ENCODE results near the gene SCN8A. TPM values are rescaled to one million over a fixed set of nuclear protein-coding genes. Genes with fewer than 3 reads are reported as not detected.

SCN8A gene
- total RNA-seq, 8 experiments from 2014 or later: 4.5 to 35.3 (median 14.4) TPM

DNA sequence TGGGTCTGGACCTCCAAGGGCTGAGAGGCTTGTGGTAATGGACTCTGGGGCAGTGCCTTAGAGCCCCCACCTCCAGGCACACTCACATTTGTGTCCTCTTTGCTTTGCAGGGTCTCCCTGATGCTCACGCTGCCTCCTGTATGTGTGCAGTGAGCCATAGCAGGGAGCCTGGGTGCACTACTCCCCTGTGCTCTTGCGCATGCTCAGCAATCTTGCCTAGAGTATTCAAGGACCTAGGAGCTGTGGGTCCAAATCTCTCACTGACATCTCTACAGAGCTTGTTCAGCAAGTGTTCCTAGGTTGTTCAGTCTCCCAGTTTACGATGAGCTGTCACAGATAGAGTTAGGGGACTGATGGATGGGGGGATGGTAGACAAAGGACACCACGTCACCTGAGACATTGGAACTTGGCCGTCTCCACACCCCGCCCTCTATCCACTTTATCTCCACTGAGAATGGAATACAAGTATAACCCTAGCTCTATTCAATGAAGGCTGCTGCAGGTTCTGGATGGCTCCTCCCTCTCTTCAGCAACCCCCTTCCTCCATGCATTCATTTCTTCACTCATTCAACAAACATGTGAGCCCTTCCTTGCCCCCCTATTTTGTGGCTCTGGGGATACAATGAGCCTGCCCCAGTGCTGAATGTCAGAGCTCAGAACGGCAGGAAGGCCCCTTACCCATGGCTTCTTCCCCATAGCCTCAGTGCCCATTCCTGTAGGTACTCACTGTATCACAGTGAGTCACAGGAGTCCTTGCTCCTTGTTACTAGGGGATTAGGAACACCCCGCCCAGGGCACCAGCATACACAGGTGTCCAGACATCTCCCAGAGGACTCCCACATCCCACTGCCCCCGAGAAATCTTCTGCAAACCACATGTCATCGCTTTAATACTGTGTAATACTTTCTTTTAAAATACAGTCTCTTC, 226.3 kb downstream of the SCN8A start:
- in situ Hi-C loops (cut with MboI; ENCODE audit: low pct_unique_long_range_greater_than_20kb in 2 of 9, low sequenced_read_pairs in 9 of 9, unreplicated experiment in 9 of 9): loop anchor here in 2 of 9 experiments (25.0 kb wide), 2 partner anchors 280 to 405 kb away; partner anchors contain the start of gene SLC4A8 (in 1 of the 2)
- no peak for ATAC-seq (replicated peaks in 6 of 8)
- no peak overlapping the region for H3K27ac ChIP-seq
- H3K4me3 ChIP-seq: no peak overlapping the region
- WGBS, 10 experiments: 40 to 100% (median 83%) methylated on average over 1 to 6 of the region's 10 CpGs; no CpG with 5 or more reads in 1 of the 10 experiments
- peaks cover 0 to 2% of the 10 kb centered on the region in 2 donors for H3K4me1 ChIP-seq (replicated peaks in 1 of 2)

DNA sequence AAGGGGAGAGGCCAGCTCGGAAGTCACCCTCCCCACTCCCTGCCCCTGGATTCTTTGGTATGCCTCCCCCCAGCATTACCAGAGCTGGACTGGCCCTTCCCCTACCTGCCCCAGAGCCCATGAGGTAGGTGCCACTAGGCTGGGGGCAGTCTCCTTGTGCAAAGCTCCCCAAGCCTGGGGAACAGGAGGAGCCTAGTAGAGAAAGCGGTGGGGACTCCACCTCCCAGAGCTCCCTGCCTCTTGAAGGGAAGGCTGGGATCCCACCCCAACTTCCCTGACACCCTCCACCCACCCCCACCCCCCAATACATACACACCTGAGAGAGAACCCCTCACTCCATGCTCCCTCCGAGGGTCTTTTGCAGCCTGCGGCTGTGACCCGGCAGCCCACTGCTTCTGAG, 227.1 kb downstream of the SCN8A start:
- H3K4me1 ChIP-seq (replicated peaks in 1 of 2): peaks cover 0 to 2% of the 10 kb centered on the region in 2 donors
- no peak for ATAC-seq (replicated peaks in 6 of 8)
- no peak overlapping the region for H3K4me3 ChIP-seq
- in situ Hi-C loops (cut with MboI; ENCODE audit: low pct_unique_long_range_greater_than_20kb in 2 of 9, low sequenced_read_pairs in 9 of 9, unreplicated experiment in 9 of 9): loop anchor here in 2 of 9 experiments (25.0 kb wide), 2 partner anchors 281 to 406 kb away; partner anchors contain the start of gene SLC4A8 (in 1 of the 2)
- WGBS, 10 experiments: no CpG with 5 or more reads among the region's 5 CpGs
- H3K27ac ChIP-seq: no peak overlapping the region

DNA sequence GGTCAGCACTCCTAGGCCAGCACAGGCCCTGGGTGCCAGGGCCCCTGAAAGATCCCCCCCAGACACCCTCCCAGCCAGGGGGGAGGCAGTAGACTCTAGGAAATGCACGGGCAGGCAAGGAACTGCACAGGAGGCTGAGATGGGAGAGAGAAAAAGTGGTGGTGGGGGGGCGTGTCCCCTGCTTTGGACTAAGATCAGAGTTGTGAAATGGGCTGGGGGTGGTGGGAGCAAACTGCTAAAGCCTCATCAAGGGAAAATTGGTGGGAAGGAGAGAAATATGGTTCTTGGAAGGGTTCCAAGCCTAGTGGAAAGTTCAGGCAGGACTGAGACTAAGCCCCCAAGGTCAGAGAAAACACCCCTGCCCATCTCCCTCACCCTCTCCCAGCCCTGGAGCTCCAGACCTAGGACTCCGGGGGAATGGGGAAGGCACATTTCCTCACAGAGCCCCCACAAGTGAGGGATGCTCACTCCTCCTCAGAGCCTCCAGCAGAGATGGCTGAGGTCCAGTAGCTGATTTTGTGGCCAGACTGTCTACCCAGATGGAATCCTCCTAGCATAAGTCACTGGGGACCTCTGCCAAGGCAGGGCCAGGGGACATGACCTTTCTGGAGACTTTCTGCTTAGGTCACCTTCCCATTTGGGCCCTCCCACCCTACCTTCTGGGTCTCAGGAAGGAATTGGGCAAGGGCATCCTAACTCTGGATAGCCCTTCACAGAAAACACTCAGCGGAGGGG, 227.7 kb downstream of the SCN8A start:
- ATAC-seq (replicated peaks in 6 of 8): no peak
- peaks cover under 1 to 2% of the 10 kb centered on the region in 2 donors for H3K4me1 ChIP-seq (replicated peaks in 1 of 2)
- H3K4me3 ChIP-seq: no peak overlapping the region
- H3K27ac ChIP-seq: no peak overlapping the region
- WGBS, 10 experiments: 80% methylated on average over 1 of the region's 4 CpGs; no CpG with 5 or more reads in 9 of the 10 experiments
- in situ Hi-C loops (cut with MboI; ENCODE audit: low pct_unique_long_range_greater_than_20kb in 2 of 9, low sequenced_read_pairs in 9 of 9, unreplicated experiment in 9 of 9): loop anchor here in 2 of 9 experiments (25.0 kb wide), 2 partner anchors 281 to 406 kb away; partner anchors contain the start of gene SLC4A8 (in 1 of the 2)

DNA sequence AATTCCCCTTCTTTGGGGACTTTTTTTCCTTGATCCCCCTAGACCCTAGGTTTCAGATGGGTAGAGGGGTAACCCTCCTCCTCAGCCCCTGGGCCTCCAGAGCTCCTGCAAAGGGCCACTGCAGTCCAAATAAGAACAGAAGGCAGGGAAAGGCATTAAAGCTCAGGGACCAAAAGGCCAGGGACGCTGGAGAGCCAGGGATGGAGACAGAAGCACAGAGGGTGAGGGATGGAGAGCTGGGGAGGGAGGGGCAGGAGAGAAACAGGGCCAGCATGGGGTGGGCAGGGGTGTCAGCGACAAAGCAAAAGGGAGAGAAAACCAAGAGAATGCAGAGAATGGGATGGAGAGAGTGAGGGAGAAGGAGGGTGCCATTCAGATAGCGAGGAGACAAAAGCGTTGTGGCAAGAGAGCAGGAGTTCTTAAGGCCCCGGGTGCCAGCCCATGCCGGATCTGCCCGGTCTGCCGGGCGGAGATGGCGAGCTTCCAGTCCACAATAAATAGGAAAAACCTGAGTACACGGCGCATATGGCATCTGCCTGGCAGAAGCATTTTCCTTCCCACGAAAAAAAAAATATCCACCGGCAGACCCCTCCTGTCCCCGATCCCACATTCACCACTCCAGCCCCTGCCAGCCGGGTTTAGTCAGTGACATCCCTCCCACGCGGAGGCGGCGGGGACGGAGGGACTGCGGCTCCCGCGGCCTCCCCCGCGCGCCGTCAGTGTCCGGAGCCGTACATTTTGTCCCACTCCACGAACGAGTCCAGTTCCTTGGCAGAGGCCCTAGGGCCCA, 228.9 kb downstream of the SCN8A start:
- ATAC-seq (replicated peaks in 6 of 8): peak in 2 of 8 experiments; percentile 12 to 16
- 0 to 100% (median 30%) methylated on average over 1 to 15 of the region's 32 CpGs; no CpG with 5 or more reads in 4 of the 10 experiments for WGBS, 10 experiments
- Histone ChIP-seq H3K4me1 (replicated peaks in 1 of 2) (peaks cover 2 to 5% of the 10 kb centered on the region in 2 donors), H3K27ac (no peak overlapping the region), H3K4me3 (no peak overlapping the region)
- in situ Hi-C loops (cut with MboI; ENCODE audit: low pct_unique_long_range_greater_than_20kb in 2 of 9, low sequenced_read_pairs in 9 of 9, unreplicated experiment in 9 of 9): loop anchor here in 2 of 9 experiments (10.0 to 25.0 kb wide), 3 partner anchors 283 to 408 kb away; partner anchors contain the start of gene SLC4A8 (in 2 of the 2)

DNA sequence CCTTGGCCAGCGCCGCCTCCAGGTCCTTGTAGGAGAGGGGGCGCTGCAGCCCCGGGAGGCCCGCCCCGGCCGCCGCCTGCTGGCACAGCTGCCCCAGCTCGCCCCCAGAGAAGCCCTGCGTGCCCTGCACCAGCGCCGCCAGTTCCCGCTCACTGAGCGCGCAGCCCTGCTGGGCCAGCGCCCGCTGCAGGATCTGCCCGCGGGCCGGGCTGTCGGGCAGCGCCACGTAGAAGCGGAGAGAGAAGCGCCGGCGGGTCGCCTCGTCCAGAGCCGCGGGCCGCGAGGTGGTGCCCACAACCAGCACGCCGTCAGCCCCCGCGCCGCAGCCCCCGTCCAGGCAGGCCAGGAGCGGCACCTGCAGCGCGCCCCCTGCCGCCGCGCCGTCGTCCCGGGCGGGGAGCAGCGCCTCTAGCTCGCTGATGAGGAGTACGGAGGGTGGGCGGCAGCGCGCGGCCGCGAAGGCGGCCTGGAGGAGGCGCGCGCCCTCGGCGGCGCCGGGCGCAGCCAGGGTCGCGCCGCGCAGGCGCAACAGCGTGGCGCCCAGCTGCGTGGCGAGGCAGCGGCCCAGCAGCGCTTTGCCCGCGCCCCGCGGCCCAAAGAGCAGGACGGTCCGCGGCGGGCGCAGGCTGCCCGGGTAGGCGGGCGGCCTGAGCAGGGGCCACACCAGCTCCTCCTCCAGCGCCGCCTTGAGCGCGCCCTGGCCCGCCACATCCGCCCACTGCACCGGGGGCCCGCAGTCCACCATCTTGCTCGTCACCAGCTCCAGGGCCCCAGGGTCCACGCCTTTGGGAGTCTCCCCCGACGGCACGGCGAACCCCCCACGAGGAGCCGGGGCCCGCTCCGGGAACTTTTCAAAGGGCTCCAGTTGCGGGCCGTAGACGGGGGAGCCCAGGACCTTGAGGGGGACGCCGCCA, 229.8 kb downstream of the SCN8A start:
- in situ Hi-C loops (cut with MboI; ENCODE audit: low pct_unique_long_range_greater_than_20kb in 2 of 9, low sequenced_read_pairs in 9 of 9, unreplicated experiment in 9 of 9): loop anchor here in 2 of 9 experiments (10.0 to 25.0 kb wide), 3 partner anchors 283 to 408 kb away; partner anchors contain the start of gene SLC4A8 (in 2 of the 2)
- no peak overlapping the region for H3K4me3 ChIP-seq
- peak in 4 of 8 experiments; percentile 26 to 88 (median 72) for ATAC-seq (replicated peaks in 6 of 8)
- WGBS, 10 experiments: 2% methylated on average over 11 of the region's 113 CpGs; no CpG with 5 or more reads in 9 of the 10 experiments
- peaks cover 2 to 5% of the 10 kb centered on the region in 2 donors for H3K4me1 ChIP-seq (replicated peaks in 1 of 2)
- H3K27ac ChIP-seq: no peak overlapping the region

DNA sequence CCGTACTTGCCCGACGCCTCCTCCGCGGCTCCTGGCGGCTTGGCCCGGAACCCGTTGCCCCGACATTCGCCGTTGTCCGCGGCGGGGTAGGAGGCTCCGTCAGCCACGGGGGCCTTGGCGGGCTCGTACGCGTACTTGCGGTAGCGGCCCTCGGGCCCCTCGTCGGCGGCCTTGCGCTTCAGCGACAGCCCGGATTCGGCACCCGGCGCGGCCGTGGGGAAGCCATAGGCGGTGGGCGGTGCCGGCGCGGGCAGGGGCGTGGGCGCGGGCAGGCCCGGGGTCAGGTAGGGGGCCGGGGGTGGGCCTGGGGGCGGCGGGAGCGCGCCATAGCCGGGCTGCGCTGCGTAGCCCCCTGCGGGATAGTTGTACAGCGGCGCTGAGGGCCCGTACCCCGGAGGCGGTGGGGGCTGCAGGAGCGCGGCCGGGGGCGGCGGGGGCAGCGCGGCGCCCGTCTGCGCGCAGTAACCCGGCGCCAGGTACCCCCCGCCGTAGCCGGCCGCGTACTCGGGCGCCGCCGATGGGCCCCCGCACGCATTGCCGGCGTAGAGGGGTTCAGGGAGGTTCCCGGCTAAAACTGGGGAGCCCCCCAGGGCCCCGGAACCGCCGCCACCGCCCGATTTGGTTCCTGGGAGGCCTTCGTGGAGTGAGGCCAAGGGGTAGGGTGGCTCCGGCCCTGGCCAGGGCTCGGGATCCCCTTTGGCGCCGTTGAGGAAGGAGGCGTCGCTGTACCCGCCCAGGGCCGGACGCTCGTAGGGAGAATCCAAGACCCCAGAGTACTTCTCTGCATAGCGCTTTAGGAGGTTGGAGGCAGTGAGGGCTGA, 230.6 kb downstream of the SCN8A start:
- 40 to 100% methylated on average over 1 of the region's 101 CpGs; no CpG with 5 or more reads in 8 of the 10 experiments for WGBS, 10 experiments
- H3K4me3 ChIP-seq: no peak overlapping the region
- peak in 1 of 8 experiments; percentile 11 for ATAC-seq (replicated peaks in 6 of 8)

DNA sequence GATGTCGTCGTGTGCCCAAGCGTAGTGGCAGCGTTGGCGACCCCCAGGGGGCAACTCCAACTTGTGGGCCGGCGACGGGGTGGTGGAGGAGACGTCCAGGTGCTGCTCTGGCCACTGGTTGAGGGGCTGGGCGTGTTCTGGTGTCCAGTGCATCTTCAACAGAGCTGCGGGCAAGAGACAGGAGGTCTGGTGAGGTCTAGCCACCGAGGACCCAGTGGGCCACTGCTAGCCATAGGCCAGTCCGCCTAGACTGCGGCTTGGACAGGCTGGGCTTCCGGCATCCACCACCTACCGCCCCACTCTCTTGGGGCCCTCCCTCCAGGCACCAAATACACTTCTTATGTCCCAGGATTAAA, 231.2 kb downstream of the SCN8A start:
- Histone ChIP-seq H3K27ac (no peak overlapping the region), H3K4me3 (no peak overlapping the region), H3K4me1 (replicated peaks in 1 of 2) (peaks cover 4 to 5% of the 10 kb centered on the region in 2 donors)
- WGBS, 10 experiments: 89 to 100% (median 93%) methylated on average over 3 of the region's 16 CpGs; no CpG with 5 or more reads in 7 of the 10 experiments
- no peak for ATAC-seq (replicated peaks in 6 of 8)
- in situ Hi-C loops (cut with MboI; ENCODE audit: low pct_unique_long_range_greater_than_20kb in 2 of 9, low sequenced_read_pairs in 9 of 9, unreplicated experiment in 9 of 9): loop anchor here in 2 of 9 experiments (10.0 to 25.0 kb wide), 3 partner anchors 285 to 410 kb away; partner anchors contain the start of gene SLC4A8 (in 2 of the 2)

More for the DNA sequence above, 230.6 kb downstream of the SCN8A start:
- no peak overlapping the region for H3K27ac ChIP-seq
- in situ Hi-C loops (cut with MboI; ENCODE audit: low pct_unique_long_range_greater_than_20kb in 2 of 9, low sequenced_read_pairs in 9 of 9, unreplicated experiment in 9 of 9): loop anchor here in 2 of 9 experiments (10.0 to 25.0 kb wide), 3 partner anchors 284 to 409 kb away; partner anchors contain the start of gene SLC4A8 (in 2 of the 2)
- peaks cover 2 to 5% of the 10 kb centered on the region in 2 donors for H3K4me1 ChIP-seq (replicated peaks in 1 of 2)

DNA sequence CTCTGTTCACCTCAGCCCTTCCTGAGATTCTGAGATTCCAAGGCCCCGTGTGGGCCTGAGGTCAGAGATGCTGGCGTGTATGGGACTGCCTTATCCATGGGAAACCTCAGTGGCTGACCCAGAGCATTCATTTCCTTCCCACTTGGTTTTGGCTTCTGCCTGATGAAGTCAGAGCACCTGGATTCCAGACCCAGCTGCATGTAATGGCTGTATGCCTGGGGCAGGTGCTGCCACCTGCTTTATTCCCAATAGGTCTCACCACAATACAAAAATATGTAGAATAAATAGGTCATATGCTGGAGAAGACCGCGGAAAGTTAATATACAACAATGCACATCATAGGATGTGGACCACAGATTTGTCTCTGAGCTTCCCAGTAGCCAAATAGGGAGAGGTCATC, 231.9 kb downstream of the SCN8A start:
- no peak overlapping the region for H3K4me3 ChIP-seq
- H3K27ac ChIP-seq: no peak overlapping the region
- in situ Hi-C loops (cut with MboI; ENCODE audit: low pct_unique_long_range_greater_than_20kb in 2 of 9, low sequenced_read_pairs in 9 of 9, unreplicated experiment in 9 of 9): loop anchor here in 2 of 9 experiments (10.0 to 25.0 kb wide), 3 partner anchors 286 to 411 kb away; partner anchors contain the start of gene SLC4A8 (in 2 of the 2)

DNA sequence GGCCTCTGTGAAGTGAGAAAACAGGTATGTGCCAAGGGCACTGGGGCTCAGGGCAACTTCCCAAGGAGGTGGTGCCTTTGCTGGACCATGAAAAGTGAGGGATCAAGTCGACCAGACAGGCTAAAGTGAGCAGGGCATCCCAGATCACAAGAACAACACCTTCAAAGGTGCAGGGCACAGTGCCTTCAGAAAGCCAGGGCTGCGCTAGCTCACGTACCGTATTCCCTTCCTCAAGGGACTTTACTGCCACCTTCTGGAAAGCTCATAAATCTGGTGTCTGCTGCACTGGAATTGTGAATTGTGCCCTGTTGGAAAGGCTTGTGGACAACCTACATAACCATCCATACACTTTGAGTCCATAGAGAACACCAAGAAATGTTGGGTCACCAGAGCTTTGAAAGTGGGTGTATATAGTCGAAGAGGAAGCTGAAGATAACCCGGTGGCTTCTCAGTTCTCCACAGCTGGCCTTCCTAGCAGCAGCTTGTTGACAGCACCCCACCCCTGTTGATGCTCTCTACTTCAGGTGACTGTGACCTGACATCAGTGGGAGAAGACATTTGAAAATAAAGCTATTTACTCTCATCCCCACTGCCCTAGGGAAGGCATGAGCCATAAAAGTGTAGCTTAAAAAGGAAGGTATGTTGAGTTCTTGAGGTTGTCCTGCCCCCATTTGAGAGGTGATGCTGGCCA, 233.0 kb downstream of the SCN8A start:
- peaks cover 19 to 21% of the 10 kb centered on the region in 2 donors for H3K4me1 ChIP-seq (replicated peaks in 1 of 2)
- ATAC-seq (replicated peaks in 6 of 8): peak; percentile 5 to 64 (median 40)
- no peak overlapping the region for H3K27ac ChIP-seq
- WGBS, 10 experiments: 0 to 67% (median 13%) methylated on average over 1 to 4 of the region's 6 CpGs; no CpG with 5 or more reads in 3 of the 10 experiments
- H3K4me3 ChIP-seq: no peak overlapping the region
- in situ Hi-C loops (cut with MboI; ENCODE audit: low pct_unique_long_range_greater_than_20kb in 2 of 9, low sequenced_read_pairs in 9 of 9, unreplicated experiment in 9 of 9): loop anchor here in 2 of 9 experiments (10.0 to 25.0 kb wide), 3 partner anchors 287 to 412 kb away; partner anchors contain the start of gene SLC4A8 (in 2 of the 2)

More for the DNA sequence above, 231.9 kb downstream of the SCN8A start:
- no peak for ATAC-seq (replicated peaks in 6 of 8)
- 60 to 100% (median 92%) methylated on average over 1 to 4 of the region's 4 CpGs; no CpG with 5 or more reads in 3 of the 10 experiments for WGBS, 10 experiments
- H3K4me1 ChIP-seq (replicated peaks in 1 of 2): peaks cover 9 to 12% of the 10 kb centered on the region in 2 donors

DNA sequence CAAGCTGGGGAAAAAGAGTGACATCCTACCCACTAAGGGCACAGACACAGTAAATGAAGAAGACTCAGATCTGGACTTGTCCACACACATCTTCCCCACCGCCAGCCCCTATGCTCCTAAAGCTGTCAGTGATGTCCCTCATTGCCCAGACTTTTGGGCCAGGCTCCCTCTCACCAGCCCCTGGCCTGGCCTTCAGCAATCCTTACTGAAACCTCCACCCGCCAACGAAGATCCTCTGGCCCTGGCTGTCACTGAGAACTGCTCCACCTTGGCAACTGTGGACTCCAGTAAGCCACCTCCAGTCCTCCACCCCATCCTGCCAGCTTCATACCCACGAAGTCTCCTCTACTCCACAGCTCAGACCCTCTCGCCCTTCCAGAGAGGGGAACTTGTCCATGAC, 234.2 kb downstream of the SCN8A start:
- Histone ChIP-seq H3K4me1 (replicated peaks in 1 of 2) (peaks cover 26 to 27% of the 10 kb centered on the region in 2 donors), H3K4me3 (no peak overlapping the region), H3K27ac (no peak overlapping the region)
- ATAC-seq (replicated peaks in 6 of 8): no peak
- 83 to 100% (median 100%) methylated on average over 1 to 2 of the region's 5 CpGs; no CpG with 5 or more reads in 6 of the 10 experiments for WGBS, 10 experiments
- in situ Hi-C loops (cut with MboI; ENCODE audit: low pct_unique_long_range_greater_than_20kb in 2 of 9, low sequenced_read_pairs in 9 of 9, unreplicated experiment in 9 of 9): loop anchor here in 1 of 9 experiments (10.0 kb wide), 1 partner anchor 400 kb away; the partner anchor contains the start of gene SLC4A8
